Keratinocyte (primary cell): ENCODE measurements around the gene DAB1. TPM values are rescaled to one million over a fixed set of nuclear protein-coding genes. Genes with fewer than 3 reads are reported as not detected.

Experiments used
- DNase-seq: peaks from one replicate; pipeline ENCODE4 v3.0.0-alpha.2; 2011; ENCODE audit warnings: low read depth, missing footprints, low spot score
- FAIRE-seq: peaks from 2 replicates; lab custom pipeline; 2011; peaks lifted over from hg19 to GRCh38; lab: Jason Lieb, UNC
- H2AFZ ChIP-seq: 2 replicates; pipeline ENCODE4 v1.6.0; 2012; ENCODE audit warnings: low read length, control low read depth, inconsistent platforms; ENCODE audit not compliant: control insufficient read depth
- H3K27ac ChIP-seq: 2 replicates; pipeline ENCODE4 v1.5.1; 2011; ENCODE audit warnings: low read length; ENCODE audit not compliant: control insufficient read depth, insufficient read depth
- H3K27me3 ChIP-seq: 3 replicates; pipeline ENCODE4 v1.6.0; 2011; ENCODE audit warnings: low read length; ENCODE audit not compliant: control insufficient read depth, insufficient read depth; ENCODE audit errors: extremely low read depth
- H3K36me3 ChIP-seq, 2 experiments: 2 replicates in 1 of 2; 3 replicates in 1 of 2; pipeline ENCODE4 v1.5.1; 2011; ENCODE audit warnings: low read length in 2 of 2, mild to moderate bottlenecking in 1 of 2; ENCODE audit not compliant: control insufficient read depth in 2 of 2, insufficient read depth in 2 of 2; ENCODE audit errors: extremely low read depth in 1 of 2
- H3K4me1 ChIP-seq: 3 replicates; pipeline ENCODE4 v1.5.1; 2011; ENCODE audit warnings: low read length; ENCODE audit not compliant: control insufficient read depth, insufficient read depth; ENCODE audit errors: extremely low read depth
- H3K4me2 ChIP-seq: 3 replicates; pipeline ENCODE4 v1.6.0; 2011; ENCODE audit warnings: low read depth, low read length; ENCODE audit not compliant: control insufficient read depth, insufficient read depth; ENCODE audit errors: extremely low read depth
- H3K4me3 ChIP-seq, 3 experiments: fragments of 200-600 bp in 1 of 3; sonication (generic) in 1 of 3; 2 replicates in 2 of 3; 3 replicates in 1 of 3; pipeline ENCODE4 v1.5.1; 2011 to 2016; ENCODE audit warnings: low read length in 3 of 3, mild to moderate bottlenecking in 3 of 3, control low read depth in 2 of 3, inconsistent platforms in 1 of 3, low read depth in 1 of 3, mixed read lengths in 1 of 3, mixed run types in 1 of 3, moderate library complexity in 1 of 3; ENCODE audit not compliant: control insufficient read depth in 2 of 3, insufficient read depth in 2 of 3; ENCODE audit errors: extremely low read depth in 1 of 3
- H3K79me2 ChIP-seq: 2 replicates; pipeline ENCODE4 v1.6.0; 2012; ENCODE audit warnings: low read length; ENCODE audit not compliant: control insufficient read depth, insufficient read depth
- H3K9ac ChIP-seq: 3 replicates; pipeline ENCODE4 v1.6.0; 2011; ENCODE audit warnings: low read length; ENCODE audit not compliant: control insufficient read depth, insufficient read depth; ENCODE audit errors: extremely low read depth
- H3K9me1 ChIP-seq: 3 replicates; pipeline ENCODE4 v1.6.0; 2011; ENCODE audit warnings: low read length; ENCODE audit not compliant: control insufficient read depth, insufficient read depth; ENCODE audit errors: extremely low read depth
- H3K9me3 ChIP-seq: 2 replicates; pipeline ENCODE4 v1.5.1; 2012; ENCODE audit warnings: low read depth, low read length; ENCODE audit not compliant: control insufficient read depth
- H4K20me1 ChIP-seq: 3 replicates; pipeline ENCODE4 v1.6.0; 2011; ENCODE audit warnings: low read length; ENCODE audit not compliant: control insufficient read depth, insufficient read depth; ENCODE audit errors: extremely low read depth
- CTCF ChIP-seq, 3 experiments: IDR thresholded peaks in 1 of 3; conservative IDR thresholded peaks in 1 of 3; optimal IDR thresholded peaks in 1 of 3; 2 replicates in 2 of 3; 3 replicates in 1 of 3; pipeline versions ENCODE3 to v1.5.1; 2011; ENCODE audit warnings: low read length in 3 of 3, mild to moderate bottlenecking in 3 of 3, moderate library complexity in 2 of 3, control low read depth in 1 of 3, inconsistent platforms in 1 of 3; ENCODE audit not compliant: insufficient read depth in 2 of 3; ENCODE audit errors: extremely low read depth in 1 of 3
- EZH2 ChIP-seq: IDR thresholded peaks from one replicate; pipeline ENCODE4 v1.6.1; 2012; ENCODE audit warnings: inconsistent platforms, mild to moderate bottlenecking, low read length, moderate library complexity
- dilution Hi-C: fragments of 300-500 bp; cut with MboI; formaldehyde crosslinking; loops from one replicate; pipeline ENCODE4 v1.7.0; 2020; ENCODE audit warnings: low sequenced_read_pairs; ENCODE audit not compliant: extremely low pct_ligation_motif_present
- polyA plus RNA-seq, 5 experiments: library from polyadenylated mRNA; depleted of rRNA in 3 of 5; stranded (reverse) in 3 of 5; stranded (forward) in 1 of 5; unstranded in 1 of 5; fragments of >200 nt; gene quantifications; 1 replicate in 1 of 5; 2 replicates in 3 of 5; 3 replicates in 1 of 5; pipeline versions ENCODE4 v1.2.1 to v1.2.3, GENCODE V29; 2011 to 2012; ENCODE audit warnings: missing spikeins in 2 of 5, low read depth in 1 of 5, low replicate concordance in 1 of 5

The DAB1 gene
- polyA plus RNA-seq, 1 donor (not counting 4 experiments of a cell fraction or from before 2014, with no cell fraction given), result 0.01 TPM

DNA sequence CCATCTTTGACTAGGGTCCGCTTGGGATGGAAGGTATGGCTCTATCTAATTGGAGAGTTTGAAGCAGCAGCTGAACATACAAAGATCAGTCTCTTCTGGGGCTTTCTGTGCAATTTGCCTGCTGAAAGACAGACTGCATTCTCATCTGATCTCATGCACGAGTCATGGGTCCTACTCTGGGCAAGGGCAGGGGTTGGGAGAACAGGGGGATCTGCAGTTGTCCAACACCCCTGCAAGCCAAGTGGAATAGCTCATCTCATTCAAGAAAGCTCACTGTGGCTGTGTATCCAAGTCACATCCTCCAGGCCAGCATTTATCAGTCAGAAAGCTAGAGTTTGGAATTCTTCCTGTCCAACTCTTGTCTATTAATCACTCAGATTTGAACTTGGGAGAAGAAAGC lies 280.9 kb downstream of the DAB1 start:
- DNase-seq (no peak), FAIRE-seq (no peak)
- Histone ChIP-seq H3K9ac (no peak overlapping the region), H3K4me2 (no peak overlapping the region), H3K27ac (no peak overlapping the region), H3K4me3 (no peak overlapping the region), H3K36me3 (no peaks in the 10 kb centered on the region), H3K9me3 (no peaks in the 10 kb centered on the region), H3K9me1 (no peaks in the 10 kb centered on the region), H2AFZ (no peak overlapping the region), H4K20me1 (no peaks in the 10 kb centered on the region), H3K27me3 (no peaks in the 10 kb centered on the region), H3K79me2 (no peaks in the 10 kb centered on the region), H3K4me1 (no peaks in the 10 kb centered on the region)
- TF ChIP-seq CTCF (optimal IDR thresholded peaks at IDR 0.05 in 1 of 3, IDR thresholded peaks at IDR 0.05 in 1 of 3, conservative IDR thresholded peaks at IDR 0.05 in 1 of 3; ENCODE audit: extremely low read depth in 1 of 3, insufficient read depth in 2 of 3, low read length in 3 of 3) (no peak), EZH2 (no peak)
- dilution Hi-C loops, result no loop called here

DNA sequence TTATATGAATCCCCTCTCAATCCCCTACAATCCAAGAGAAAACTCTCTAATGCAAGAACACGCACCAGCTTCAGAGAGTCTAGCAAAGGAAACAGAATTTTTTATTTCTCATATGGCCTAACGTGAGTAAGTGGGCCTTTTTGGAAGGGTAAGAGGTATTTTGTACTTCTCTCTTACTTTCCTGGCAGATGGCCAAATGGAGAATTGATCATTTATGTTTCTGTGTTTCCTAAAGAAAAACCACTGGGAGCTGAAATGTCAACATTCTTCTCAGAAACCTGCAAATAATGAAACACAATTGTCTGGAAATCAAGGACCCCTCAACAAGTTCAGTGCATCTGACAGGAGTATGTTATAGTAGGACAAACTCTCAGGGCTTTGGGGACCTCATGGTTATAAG lies 281.7 kb downstream of the DAB1 start:
- DNase-seq, result no peak
- TF ChIP-seq CTCF (optimal IDR thresholded peaks at IDR 0.05 in 1 of 3, IDR thresholded peaks at IDR 0.05 in 1 of 3, conservative IDR thresholded peaks at IDR 0.05 in 1 of 3; ENCODE audit: extremely low read depth in 1 of 3, insufficient read depth in 2 of 3, low read length in 3 of 3) (no peak), EZH2 (no peak)

More for the DNA sequence above, 281.7 kb downstream of the DAB1 start:
- H3K27ac ChIP-seq, result no peak overlapping the region
- H3K36me3 ChIP-seq, result no peaks in the 10 kb centered on the region
- H3K9me1 ChIP-seq, result no peaks in the 10 kb centered on the region
- no peaks in the 10 kb centered on the region for H4K20me1 ChIP-seq
- dilution Hi-C loops, result no loop called here
- FAIRE-seq, result no peak
- H3K9me3 ChIP-seq, result no peaks in the 10 kb centered on the region
- H3K79me2 ChIP-seq, result no peaks in the 10 kb centered on the region
- no peak overlapping the region for H3K4me3 ChIP-seq
- no peak overlapping the region for H2AFZ ChIP-seq
- H3K27me3 ChIP-seq, result no peaks in the 10 kb centered on the region
- no peak overlapping the region for H3K9ac ChIP-seq
- H3K4me1 ChIP-seq, result no peaks in the 10 kb centered on the region
- H3K4me2 ChIP-seq, result no peak overlapping the region
